Measurements from ENCODE around the gene ZFAND3. TPM values are rescaled to one million over a fixed set of nuclear protein-coding genes. Genes with fewer than 3 reads are reported as not detected.
"Not testable (repeated sequence)": the region's sequence is repeated elsewhere in the genome, so short reads cannot be mapped to it uniquely, and the experiment has no call there.

Gene ZFAND3
- total and polyA plus RNA-seq, 12 donors = 21.4 to 163 (median 46.3) TPM

- intact Hi-C loops (cut with DNase I) = no loop called here
- H3K9me3 ChIP-seq (replicated peaks in 1 of 3) = no peaks in the 10 kb centered on the region
- 47 to 53% (median 49%) methylated on average over 6 of the region's 6 CpGs for WGBS, 4 donors
- peaks cover 47 to 84% of the 10 kb centered on the region in 2 donors for H3K4me1 ChIP-seq (replicated peaks in 1 of 2)
- no peak overlapping the region for H3K4me3 ChIP-seq
- peak overlapping the region in 3 of 5 donors; percentile 9 to 47 (median 23) for H3K27ac ChIP-seq
- DNase-seq = peak in 3 of 7 donors; percentile 24 to 40 (median 33)
- TF ChIP-seq POLR2A (IDR thresholded peaks at IDR 0.05) = no peak
- TF ChIP-seq CTCF (IDR thresholded peaks at IDR 0.05) = no peak
- H3K36me3 ChIP-seq (replicated peaks in 1 of 2) = no peaks in the 10 kb centered on the region
- H3K27me3 ChIP-seq = no peaks in the 10 kb centered on the region
Observed at GRCh38 chr6:37990762-37991525, 171.4 kb downstream of the ZFAND3 start.

GRCh38 chr6:37992749-37993148 is 173.2 kb downstream of the ZFAND3 start:
- intact Hi-C loops (cut with DNase I) = no loop called here

GRCh38 chr6:37993194-37993593 is 173.7 kb downstream of the ZFAND3 start:
- H3K27ac ChIP-seq; H3K36me3 ChIP-seq (replicated peaks in 1 of 2); H3K9me3 ChIP-seq (replicated peaks in 1 of 3); H3K4me3 ChIP-seq; DNase-seq; intact Hi-C loops (cut with DNase I); H3K27me3 ChIP-seq: not testable (repeated sequence)
- 93 to 98% (median 97%) methylated on average over 7 of the region's 7 CpGs for WGBS, 4 donors
- peaks cover 36 to 73% of the 10 kb centered on the region in 2 donors for H3K4me1 ChIP-seq (replicated peaks in 1 of 2)

More at GRCh38 chr6:37992749-37993148, 173.2 kb downstream of the ZFAND3 start:
- WGBS, 4 donors = 82 to 93% (median 89%) methylated on average over 2 of the region's 2 CpGs
- Histone ChIP-seq H3K36me3 (replicated peaks in 1 of 2) (no peaks in the 10 kb centered on the region), H3K4me3 (no peak overlapping the region), H3K9me3 (replicated peaks in 1 of 3) (no peaks in the 10 kb centered on the region), H3K27ac (no peak overlapping the region), H3K27me3 (no peaks in the 10 kb centered on the region), H3K4me1 (replicated peaks in 1 of 2) (peaks cover 39 to 77% of the 10 kb centered on the region in 2 donors)
- DNase-seq = no peak
- TF ChIP-seq POLR2A (IDR thresholded peaks at IDR 0.05) (no peak), CTCF (IDR thresholded peaks at IDR 0.05) (no peak)

- H3K27ac ChIP-seq = no peak overlapping the region
- TF ChIP-seq POLR2A (IDR thresholded peaks at IDR 0.05) (no peak), CTCF (IDR thresholded peaks at IDR 0.05) (no peak)
- peaks cover 32 to 69% of the 10 kb centered on the region in 2 donors for H3K4me1 ChIP-seq (replicated peaks in 1 of 2)
- H3K27me3 ChIP-seq = no peaks in the 10 kb centered on the region
- no peak overlapping the region for H3K4me3 ChIP-seq
- no peaks in the 10 kb centered on the region for H3K36me3 ChIP-seq (replicated peaks in 1 of 2)
- intact Hi-C loops (cut with DNase I) = no loop called here
- 77 to 90% (median 81%) methylated on average over 5 of the region's 5 CpGs for WGBS, 4 donors
- DNase-seq = no peak
- no peaks in the 10 kb centered on the region for H3K9me3 ChIP-seq (replicated peaks in 1 of 3)
Observed at GRCh38 chr6:37993596-37993995, 174.1 kb downstream of the ZFAND3 start.

- no peak for DNase-seq
- WGBS, 4 donors = 46 to 59% (median 53%) methylated on average over 2 of the region's 2 CpGs
- Histone ChIP-seq H3K4me1 (replicated peaks in 1 of 2) (peaks cover 26 to 63% of the 10 kb centered on the region in 2 donors), H3K36me3 (replicated peaks in 1 of 2) (no peaks in the 10 kb centered on the region), H3K27me3 (no peaks in the 10 kb centered on the region), H3K4me3 (no peak overlapping the region), H3K27ac (no peak overlapping the region), H3K9me3 (replicated peaks in 1 of 3) (no peaks in the 10 kb centered on the region)
- TF ChIP-seq CTCF (IDR thresholded peaks at IDR 0.05) (no peak), POLR2A (IDR thresholded peaks at IDR 0.05) (no peak)
- intact Hi-C loops (cut with DNase I) = no loop called here
Observed at GRCh38 chr6:37994223-37994622, 174.7 kb downstream of the ZFAND3 start.

All from adrenal gland (tissue), 12 donors.